ENCODE results near the gene CEBPA.

CEBPA gene

DNA sequence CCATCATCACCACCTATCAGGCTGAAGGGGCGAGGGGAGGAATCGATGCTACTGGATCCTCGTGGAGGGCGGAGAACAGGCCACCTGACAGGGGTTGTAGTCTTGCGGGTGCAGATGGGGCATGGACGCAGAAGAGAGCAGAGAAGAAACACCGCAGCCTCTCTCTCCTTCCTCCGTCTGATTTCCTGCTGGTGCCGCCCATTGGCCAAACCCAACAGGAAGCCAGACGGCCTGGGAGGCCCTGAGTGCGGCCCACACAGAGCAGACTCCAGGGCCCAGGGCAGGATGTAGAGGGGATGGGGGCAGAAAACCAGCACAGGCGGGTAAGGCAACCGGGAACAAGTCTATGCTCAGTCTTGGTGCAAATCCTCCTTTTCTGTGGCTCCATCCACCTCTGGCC lies 15.4 kb downstream of the CEBPA start:
- no peak for DNase-seq (ENCODE audit: low read depth)

DNA sequence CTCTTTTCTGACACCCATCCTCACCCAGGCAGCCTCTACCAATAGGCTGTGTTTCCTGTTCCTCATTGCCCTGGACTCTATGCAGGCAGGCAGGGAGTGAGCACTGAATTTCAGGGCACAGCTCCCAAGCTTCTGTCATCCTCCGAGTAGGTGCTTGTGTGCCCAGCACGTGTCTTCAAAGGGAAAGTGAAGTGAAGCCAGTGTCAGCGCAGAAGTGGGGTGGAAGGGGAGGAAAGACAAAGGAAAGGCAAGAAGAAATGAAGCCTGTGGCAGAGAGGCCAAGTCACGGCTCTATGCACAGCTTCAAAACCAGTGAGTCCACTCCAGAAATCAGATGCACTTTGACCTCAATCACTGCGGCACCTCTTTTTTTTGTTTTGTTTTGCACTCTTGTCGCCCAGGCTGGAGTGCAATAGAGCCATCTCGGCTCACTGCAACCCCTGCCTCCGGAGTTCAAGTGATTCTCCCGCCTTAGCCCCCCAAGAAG lies 16.9 kb downstream of the CEBPA start:
- no peak for DNase-seq (ENCODE audit: low read depth)

DNA sequence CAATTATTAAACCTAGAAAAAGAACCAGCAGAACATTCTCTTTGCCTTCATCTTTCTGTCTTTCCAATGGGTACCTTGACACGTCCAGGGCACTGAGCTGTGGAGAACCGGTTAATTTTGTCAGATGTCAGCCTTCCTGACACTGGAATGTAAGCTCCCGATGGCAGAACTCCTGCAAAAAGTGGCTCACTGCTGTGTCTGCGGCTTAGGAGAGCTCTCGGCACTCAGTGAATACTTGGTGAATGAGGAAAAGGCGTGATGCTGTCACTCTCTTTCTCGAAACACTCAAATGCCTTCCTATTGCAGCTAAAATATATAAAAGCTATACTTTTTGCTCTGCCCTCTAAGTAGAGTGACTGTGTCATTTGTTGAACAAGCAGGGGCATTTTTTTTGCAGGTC lies 17.6 kb downstream of the CEBPA start:
- DNase-seq (ENCODE audit: low read depth) = no peak

DNA sequence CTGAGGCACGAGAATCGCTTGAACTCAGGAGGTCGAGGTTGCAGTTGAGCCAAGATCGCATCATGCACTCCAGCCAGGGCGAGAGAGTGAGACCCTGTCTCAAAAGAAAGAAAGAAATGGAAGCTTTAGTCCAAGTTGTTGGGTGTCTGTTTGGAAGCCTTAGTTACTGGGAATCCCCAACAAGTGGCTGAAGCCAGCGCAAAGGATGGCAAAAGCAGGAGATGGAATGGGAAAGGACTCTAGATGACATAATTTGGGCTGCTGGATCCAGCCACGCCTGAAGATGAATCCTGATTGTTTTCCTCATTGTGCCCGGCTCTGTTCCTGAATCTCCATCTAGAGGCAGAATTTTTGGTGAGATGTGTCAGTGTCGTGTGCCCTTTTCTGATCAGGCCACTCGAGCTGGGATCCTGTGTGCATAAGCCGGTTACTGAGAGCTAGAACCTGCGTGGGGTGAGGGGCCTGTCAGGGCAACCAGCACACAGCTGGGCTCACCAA lies 18.1 kb downstream of the CEBPA start:
- no peak for DNase-seq (ENCODE audit: low read depth)

DNA sequence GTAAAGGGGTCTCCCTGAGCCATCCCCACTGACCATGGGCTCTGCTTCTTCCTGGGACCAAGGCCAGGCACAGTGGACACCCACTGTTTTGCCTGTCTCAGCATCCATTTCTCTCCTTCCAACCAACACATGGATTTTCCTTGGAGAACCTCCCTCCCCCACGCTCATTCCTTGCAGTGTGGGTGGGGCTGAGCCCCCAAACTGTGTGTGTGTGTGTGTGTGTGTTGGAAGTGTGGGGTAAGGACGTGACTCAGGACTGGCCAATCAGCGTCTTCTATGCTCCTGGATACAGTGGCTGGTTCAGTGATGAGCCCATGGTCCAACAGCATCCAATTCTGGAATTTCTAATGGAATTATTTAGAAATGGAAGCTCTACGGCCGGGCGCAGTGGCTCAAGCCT lies 18.7 kb downstream of the CEBPA start:
- no peak for DNase-seq (ENCODE audit: low read depth)

DNA sequence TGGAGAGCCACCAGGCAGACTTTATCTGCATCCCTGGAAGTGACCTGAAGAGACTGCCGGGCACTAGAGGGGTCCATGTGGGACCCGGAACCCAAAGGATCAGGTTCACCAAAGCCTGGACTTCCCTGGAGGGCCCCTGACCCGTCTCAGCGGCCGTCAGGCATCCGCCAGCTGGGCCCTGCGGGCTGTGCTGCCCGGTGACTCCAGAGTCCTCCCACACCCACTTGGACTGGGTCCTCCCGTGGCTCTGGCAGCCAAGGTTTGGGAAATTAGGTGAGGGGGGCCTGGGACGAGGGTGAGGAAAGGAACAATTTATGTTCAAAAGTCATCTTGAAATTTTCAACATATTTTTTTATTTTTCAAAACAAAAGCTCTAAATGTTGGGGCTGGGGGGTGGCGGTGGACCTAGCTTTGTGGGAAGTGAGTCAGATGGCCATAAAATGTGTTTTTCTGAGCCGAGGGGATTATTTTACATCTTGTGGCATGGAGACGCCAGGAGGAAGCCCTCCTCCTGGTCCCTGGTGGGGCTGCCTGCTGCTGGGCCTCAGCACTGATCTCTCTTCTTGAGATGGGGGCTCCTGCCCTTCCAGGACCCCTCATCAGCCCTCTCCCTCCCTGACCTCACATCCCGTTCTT lies 20.2 kb downstream of the CEBPA start:
- no peak for DNase-seq (ENCODE audit: low read depth)

DNA sequence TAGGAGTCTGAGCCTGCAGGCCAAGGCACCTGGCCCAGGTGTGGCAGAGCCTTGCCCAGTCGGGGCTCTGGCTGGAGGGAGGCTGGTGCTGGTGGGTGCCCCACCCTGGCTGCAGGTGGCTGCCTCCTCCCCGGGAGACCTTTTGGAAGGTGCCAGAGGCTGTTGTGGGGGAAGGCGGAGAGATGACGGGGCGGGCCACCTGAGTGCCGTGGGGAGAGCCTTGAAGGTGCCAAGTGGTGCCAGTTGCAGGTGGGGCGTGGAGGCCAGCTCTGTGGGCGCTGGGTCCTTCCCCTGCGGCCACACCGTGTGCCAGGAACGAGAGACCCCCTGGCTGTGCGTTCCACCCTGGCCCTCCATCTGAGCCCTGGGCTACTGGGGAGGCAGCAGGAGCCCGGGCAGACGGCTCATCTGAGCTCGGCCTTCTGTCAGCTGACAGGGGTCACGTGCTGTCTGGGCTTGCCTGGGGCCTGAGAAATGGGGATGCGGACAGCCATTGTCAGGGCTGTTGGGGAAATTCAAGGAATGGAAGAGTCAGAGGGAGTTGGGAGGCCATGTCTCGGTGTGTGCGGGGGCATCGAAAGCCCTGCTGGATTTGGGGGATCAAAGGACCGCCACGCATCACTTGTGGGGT lies 20.9 kb downstream of the CEBPA start:
- DNase-seq (ENCODE audit: low read depth) = no peak

DNA sequence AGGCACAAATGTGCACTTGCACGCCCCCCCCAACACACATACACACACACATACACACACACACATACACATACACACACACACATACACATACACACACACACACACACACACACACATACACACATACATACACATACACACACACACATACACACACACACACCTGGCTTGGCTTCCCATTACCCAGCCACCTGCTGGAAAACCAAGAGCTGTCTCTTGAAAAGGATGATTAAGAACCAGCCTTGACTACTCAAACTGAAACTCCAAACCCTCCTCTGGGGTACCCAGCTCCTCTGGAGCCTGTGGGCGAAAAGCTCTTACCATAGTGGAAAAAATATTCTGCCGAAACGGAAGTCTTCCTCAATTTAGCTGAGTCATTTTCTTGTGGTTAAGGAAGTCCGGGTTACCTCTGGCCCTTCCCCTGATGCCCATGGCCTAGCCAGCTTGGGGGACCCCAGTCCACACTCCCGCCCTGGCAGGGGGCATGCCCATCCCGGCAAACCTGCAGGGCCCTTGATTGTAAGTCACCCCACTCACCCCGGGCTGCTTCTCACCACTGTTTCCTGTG lies 21.9 kb downstream of the CEBPA start:
- no peak for DNase-seq (ENCODE audit: low read depth)

DNA sequence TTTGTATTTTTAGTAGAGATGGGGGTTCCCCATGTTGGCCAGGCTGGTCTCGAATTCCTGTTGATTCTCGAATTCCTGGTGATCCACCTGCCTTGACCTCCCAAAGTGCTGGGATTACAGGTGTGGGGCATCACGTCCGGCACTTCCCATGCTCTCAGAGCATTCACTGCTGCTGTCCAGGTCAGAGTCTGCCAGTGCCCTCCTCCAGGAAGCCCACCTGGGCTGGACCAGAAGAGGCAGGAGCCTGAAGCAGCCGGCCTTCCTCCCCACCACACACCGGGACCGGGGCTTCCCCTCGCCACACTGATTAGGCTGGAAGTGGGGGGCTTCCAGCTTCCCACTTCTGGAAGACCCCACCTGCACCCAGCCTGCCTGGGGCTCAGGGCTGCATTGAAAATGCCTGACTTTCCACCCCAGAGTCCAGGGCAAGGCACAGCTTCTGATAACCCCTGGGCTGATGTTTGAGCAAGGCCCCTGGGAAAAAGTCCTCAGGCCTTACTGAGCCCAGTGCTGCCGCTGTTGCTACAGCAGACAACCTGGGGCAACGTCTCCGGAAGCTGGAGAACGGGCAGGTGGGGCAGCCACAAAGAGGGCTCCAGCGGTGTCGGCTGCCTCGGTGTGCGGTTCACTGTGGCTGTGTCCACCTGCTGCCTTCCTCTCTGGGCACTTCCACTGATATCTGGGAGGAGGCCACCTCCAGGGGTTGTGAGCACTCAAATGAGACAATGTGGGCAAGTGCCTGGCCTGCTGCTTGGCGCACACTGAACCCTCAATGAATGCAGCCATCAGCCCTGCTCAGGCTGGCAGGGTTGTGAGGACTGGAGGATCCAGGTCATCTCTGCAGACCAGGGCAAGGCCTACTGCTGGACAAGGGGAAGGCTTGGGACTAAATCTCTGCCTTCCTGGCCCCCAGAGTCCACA lies 22.6 kb downstream of the CEBPA start:
- DNase-seq (ENCODE audit: low read depth) = no peak

DNA sequence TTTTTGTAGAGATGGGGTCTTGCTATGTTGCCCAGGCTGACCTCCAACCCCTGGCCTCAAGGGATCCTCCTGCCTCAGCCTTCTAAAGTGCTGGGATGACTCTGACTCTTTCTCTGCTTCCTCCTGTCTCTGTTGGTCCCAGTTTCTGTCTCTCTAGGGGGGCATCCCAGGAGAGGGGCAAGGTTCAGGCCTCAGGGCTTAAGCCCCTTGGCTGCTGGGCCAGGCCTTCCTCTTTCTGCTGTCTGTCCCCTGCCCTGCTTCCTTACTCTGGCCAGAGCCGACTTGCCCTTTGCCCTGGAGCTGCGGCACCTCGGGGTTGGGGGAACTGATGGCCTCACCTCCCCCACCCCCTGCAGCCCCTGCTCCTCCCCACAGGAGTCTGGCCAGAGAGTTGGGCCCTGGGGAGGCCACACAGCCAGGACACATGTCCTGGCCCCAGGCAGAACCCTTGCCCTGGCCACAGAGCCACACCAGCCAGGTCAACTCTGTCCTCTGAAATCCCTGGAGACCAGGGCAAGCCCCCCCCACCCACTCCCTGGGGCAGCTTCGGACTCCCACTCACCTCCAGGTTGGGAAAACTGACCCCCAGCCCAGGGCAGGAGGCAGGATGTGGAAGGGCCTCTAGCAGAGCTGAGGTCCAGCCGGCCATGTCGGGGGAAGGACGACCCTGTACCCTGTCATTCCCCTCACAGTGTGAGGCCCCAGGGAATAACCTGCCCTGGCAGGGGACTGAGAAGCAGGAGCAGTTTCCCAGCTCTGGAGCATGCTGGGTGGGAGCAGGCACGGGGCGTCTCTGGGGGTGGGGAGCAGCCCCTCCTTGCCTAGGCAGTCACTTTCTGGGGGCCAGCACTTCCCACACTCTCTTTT lies 23.7 kb downstream of the CEBPA start:
- DNase-seq (ENCODE audit: low read depth) = no peak

DNA sequence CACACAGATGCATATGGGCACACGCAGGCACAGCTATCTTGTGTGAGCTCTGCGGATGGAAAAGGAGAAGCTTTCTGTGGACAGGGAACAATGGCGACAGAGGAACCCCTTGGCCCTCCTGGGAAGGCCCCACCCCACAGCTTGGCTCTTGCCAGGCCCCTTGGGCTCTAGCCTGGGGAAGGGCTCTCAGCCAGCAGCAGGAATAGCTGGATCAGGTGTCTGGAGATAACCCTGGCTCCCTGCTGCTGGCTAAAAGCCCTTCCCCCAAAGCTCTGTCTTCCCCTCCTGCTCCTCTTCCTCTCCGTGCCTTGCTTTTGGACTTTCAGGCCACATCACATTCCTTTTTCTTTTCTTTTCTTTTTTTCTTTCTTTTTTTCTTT lies 24.3 kb downstream of the CEBPA start:
- DNase-seq (ENCODE audit: low read depth) = no peak

DNA sequence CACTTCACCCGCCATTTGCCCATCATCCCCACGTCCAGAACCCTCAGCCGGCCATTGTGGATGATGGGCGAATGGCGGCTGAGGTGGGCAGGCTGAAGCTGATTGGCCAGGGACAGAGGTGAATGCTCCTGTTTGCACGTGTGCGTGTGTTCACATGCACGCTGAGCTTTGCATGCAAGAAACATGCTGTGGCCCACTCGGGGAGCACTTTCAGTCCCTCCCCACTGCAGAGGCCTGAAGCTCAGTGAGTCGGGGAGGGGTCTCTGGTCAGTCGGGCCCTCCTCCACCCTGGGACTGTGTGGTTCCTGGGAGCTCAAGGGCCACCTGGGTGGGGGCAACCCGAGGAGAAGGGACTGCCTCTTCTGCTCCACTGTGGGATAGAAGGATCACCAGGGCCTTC lies 24.9 kb downstream of the CEBPA start:
- DNase-seq (ENCODE audit: low read depth) = no peak

DNA sequence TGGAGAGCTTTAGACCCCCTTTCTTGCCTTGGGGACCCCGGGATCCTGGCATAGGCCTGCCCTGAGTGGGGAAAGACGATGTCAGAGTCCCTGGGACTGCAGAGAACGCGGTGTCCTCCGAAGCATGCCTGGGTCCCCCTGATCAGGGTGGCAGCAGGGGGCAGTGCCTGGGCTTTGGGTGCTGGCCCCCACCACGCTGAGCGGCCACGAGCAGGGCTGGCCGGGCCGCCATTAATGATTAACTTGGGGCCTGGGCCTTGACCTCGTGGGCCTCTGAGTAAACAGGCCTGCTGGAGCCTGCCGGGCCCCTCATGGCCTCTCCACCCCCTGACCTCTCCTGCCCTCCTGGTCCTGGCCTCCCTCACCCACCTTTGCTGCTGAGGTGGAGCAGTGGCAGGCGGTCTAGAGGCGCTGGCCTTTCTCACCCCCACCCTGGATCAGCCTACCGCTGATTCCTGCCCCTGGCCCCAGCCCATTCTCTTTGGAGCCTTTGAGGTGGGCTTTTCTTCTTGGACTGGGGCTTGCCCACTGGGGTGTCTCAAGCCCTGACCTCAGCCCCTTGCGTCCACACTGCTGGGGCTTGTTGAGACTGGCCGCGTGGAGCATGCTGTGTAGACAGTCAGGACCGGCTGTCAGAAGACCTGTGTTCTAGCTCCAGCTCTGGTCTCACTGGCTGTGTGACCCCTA lies 26.3 kb downstream of the CEBPA start:
- DNase-seq (ENCODE audit: low read depth) = no peak

DNA sequence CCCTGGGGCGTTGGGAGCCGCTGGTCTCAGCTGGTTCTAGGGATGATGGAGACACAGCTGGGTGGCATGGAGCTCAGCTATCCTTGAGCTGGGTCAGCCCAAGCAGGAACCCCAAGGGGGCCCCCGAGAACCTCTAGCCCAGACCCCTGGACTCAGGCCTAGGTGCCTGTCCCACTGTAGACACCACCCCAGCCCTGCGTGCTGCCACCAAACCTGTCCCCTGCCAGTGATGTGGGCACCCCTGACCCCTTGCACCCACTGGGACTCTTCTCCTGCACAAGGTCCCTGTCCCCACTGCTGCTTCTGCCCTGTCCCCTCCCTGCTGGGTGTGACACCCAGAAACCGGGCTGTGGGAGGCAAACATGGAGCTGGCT lies 26.8 kb downstream of the CEBPA start:
- DNase-seq (ENCODE audit: low read depth) = no peak

DNA sequence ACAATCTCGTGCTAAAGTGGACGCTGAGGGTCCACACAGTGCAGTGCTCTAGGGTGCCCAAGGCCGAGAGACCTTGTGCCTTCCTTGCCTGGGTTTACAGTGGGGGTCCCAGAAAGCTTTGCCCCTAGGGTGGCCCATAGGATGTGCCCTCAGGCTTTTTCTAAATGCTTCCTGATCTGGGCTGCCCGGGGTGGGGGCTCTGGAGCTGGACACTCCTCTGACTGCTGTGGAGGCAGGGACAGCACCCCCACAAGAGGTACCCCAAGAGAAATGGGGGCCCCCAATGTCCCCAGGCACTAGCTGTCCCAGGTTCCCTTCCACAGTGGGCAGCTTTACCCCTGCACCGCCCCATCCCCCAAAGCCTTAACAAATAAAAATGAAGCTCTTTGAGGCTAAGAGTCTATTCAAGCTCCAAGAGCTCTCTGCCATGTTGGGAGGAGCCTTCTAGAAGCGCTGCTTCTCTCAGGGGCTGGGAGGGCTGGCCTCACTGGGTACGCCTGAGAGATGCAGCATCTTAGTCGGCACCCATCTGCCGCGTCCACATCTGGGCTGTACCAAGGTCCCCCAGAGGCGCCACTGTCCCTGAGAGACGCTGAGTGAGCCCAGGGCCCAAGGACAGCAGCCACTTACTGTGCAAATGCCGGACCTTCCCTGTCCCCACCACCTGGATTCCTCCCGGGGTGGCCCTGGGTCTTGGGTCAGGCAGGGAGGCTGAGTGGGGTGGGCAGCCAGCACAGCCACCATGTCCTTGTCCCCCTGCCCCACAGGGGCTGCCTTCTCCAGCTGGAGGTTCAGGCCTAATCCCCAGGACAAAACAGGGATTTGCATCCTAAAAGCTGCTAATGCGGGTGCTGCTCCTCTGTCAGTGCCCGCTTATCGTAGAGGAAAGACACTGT lies 27.4 kb downstream of the CEBPA start:
- no peak for DNase-seq (ENCODE audit: low read depth)

DNA sequence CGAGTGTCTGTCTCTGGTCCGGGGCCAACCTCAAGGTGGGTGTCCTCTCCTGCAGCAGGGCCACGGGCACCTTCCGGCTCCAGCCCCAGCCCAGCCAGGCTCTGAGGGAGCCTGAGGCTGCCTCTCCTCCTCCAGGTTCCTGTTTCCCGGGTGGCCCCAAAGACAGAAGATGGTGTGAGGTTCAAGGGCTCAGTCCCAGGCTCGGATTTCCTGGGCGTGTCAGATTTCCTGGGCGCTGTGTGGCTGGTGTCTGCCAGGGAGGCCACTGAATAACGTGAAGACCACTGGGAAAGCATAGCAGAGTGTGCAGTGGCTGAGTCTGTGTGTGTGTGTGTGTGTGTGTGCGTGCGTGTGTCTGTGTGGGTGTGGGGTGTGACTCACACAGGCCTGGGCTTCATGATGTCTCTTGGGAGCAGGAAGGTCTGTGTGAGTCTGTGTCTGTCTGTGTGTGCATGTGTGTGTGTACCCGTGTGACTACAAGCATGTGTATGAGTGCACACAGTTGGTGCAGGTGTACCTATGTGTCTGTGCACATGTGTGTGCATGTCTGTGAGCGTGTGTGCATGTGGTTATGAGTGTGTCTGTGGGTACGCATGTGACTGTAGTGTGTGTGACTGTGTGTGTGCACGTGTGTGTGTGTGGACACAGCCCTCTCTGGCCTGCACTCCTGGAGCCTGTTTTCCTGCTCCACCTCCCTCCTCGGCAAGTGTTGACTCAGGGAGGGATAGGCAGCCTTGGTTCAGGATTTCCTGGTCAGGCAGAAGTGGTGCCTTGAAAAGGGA lies 28.3 kb downstream of the CEBPA start:
- DNase-seq (ENCODE audit: low read depth) = no peak

DNA sequence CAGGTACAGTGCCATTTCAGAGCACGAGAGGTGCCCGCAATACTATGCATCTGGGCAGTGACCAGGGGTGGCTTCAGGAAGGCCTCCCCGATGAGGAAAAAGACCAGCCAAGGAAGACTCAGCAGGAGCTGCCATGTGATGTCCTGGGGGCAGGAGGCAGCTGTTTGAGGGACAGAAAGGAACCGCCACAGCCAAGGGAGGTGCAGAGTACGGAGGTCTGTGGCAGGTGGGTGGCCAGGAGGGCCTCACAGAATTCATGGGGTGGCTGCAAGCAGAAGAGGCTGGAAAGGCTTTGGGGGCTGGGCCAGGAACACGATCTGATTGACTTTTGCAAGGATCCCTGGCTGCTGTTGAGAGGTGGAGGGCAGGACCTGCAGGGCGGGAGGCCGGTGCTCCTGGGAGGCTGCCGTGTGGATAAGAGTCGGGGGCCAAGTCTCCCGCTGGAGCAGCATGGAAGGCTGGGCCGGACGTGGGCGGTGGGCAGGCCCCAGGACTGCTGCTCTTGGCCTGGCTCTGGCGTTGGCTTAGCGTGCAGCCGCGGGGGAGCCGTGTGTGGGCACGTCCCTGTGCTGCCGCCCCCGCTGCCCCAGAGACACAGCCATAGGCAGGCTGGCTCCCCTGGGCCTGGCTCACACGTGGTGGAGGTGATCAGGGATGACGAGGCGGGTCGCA lies 29.1 kb downstream of the CEBPA start:
- DNase-seq (ENCODE audit: low read depth) = no peak

DNA sequence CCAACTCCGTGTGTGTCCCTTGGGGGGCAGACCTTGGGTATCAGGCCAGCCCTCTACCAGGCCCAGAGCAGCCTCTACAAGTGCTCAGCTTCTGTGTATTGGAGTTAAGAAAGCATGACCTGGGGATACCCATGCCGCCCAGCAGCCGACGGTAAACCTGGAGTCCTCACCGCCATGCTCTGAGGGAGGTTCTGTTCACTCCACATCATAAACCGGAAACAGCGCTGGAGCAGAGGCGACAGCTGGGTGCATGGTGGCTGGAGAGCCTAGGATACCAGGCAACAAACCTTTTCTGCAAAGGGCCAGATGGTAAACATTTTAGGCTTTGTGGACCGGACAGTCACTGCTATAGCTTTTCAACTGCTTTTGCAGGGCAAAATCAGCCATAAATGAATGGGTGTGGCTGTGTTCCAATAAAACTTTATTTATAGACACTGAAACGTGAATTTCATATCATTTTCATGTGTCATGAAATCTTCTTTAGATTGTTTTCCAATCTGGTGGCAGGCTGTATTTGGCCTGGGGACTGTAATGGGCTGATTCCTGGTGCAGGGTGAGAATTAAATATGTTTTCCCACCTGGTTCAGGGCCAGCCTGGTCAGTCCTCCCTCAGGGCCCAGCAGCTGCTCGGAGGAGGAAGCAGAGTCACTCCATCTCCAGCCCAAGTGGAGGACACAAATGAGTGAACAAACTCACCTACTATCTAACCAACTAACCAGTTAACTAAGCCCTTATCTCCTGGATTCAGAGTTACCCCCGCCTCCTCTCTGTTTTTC lies 30.9 kb downstream of the CEBPA start:
- DNase-seq (ENCODE audit: low read depth) = no peak

All from CMK (cell line).